Stimulated activated CD8-positive, alpha-beta memory T cell treated with anti-CD3 and anti-CD28 coated beads, Interleukin-15, amount 100 ng/mL, for 4 hours (primary cell): ENCODE data around the gene B3GNT5.
"Not testable (repeated sequence)": the region's sequence is repeated elsewhere in the genome, so short reads cannot be mapped to it uniquely, and the experiment has no call there.

ENCODE experiments used
- DNase-seq, 2 donors: peaks; one replicate each; pipeline ENCODE4 v3.0.0-alpha.2; 2020; ENCODE audit warnings: low read depth in 2 of 2

Gene B3GNT5

GRCh38 chr3:183230251-183230650 lies 22.8 kb upstream of the B3GNT5 start:
- DNase-seq: not testable (repeated sequence)

GRCh38 chr3:183230826-183231225 lies 22.2 kb upstream of the B3GNT5 start:
- DNase-seq: no peak

GRCh38 chr3:183233966-183234365 lies 19.1 kb upstream of the B3GNT5 start:
- DNase-seq: no peak

- no peak for DNase-seq
Observed at GRCh38 chr3:183239046-183239445, 14.0 kb upstream of the B3GNT5 start.

GRCh38 chr3:183242431-183242830 lies 10.6 kb upstream of the B3GNT5 start:
- DNase-seq: no peak

- no peak for DNase-seq
Observed at GRCh38 chr3:183244219-183244618, 8.8 kb upstream of the B3GNT5 start.

GRCh38 chr3:183244981-183245476 lies 8.0 kb upstream of the B3GNT5 start:
- no peak for DNase-seq

- DNase-seq: no peak
Observed at GRCh38 chr3:183247011-183247589, 6.0 kb upstream of the B3GNT5 start.

- no peak for DNase-seq
Observed at GRCh38 chr3:183249006-183249718, 3.9 kb upstream of the B3GNT5 start.

- no peak for DNase-seq
Observed at GRCh38 chr3:183252118-183252782, 803 bp upstream of the B3GNT5 start.

- DNase-seq: peak in 1 of 2 donors; percentile 6
Observed at GRCh38 chr3:183253528-183254486, 754 bp downstream of the B3GNT5 start.

- DNase-seq: no peak
Observed at GRCh38 chr3:183254487-183255347, 1.7 kb downstream of the B3GNT5 start.

- DNase-seq: no peak
Observed at GRCh38 chr3:183255348-183255730, 2.3 kb downstream of the B3GNT5 start.

GRCh38 chr3:183259087-183259486 lies 6.0 kb downstream of the B3GNT5 start:
- no peak for DNase-seq

GRCh38 chr3:183259621-183260020 lies 6.6 kb downstream of the B3GNT5 start:
- DNase-seq: no peak

GRCh38 chr3:183260167-183260904 lies 7.3 kb downstream of the B3GNT5 start:
- no peak for DNase-seq

- DNase-seq: no peak
Observed at GRCh38 chr3:183261151-183261724, 8.2 kb downstream of the B3GNT5 start.

GRCh38 chr3:183262875-183263378 lies 9.9 kb downstream of the B3GNT5 start:
- no peak for DNase-seq

GRCh38 chr3:183264268-183264667 lies 11.2 kb downstream of the B3GNT5 start:
- no peak for DNase-seq
